ENCODE measurements around the gene DOCK10. TPM values are rescaled to one million over a fixed set of nuclear protein-coding genes. Genes with fewer than 3 reads are reported as not detected.
A peak's percentile ranks its signal among the peaks of the same experiment; 100 is the strongest.

DOCK10 gene
- polyA plus RNA-seq, 1 experiment, result 53.0 TPM

GRCh38 chr2:224757934-224758548 is 284.2 kb downstream of the DOCK10 start:
- Histone ChIP-seq H3K27me3 (ENCODE audit: control insufficient read depth, insufficient read depth, low read length) (no peaks in the 10 kb centered on the region), H3K27ac (ENCODE audit: low read depth, low read length) (no peak overlapping the region), H3K4me3 (ENCODE audit: low read depth, low read length) (no peak overlapping the region), H3K9me3 (ENCODE audit: control insufficient read depth, insufficient read depth, low read length) (peaks cover 13% of the 10 kb centered on the region; the same call in 1 of the 2 replicates)
- CTCF ChIA-PET, result interaction anchor here (2.2 kb wide), 1 partner anchor 20 kb away, joined by 10 read pairs; no protein-coding TSS in a partner anchor
- POLR2A ChIA-PET, result no interaction called here
- no peak for DNase-seq (ENCODE audit: low read depth, low spot score)
- TF ChIP-seq CTCF (IDR thresholded peaks at IDR 0.05; ENCODE audit: low read depth, low read length), result no peak

GRCh38 chr2:224753743-224754540 is 288.3 kb downstream of the DOCK10 start:
- TF ChIP-seq CTCF (IDR thresholded peaks at IDR 0.05; ENCODE audit: low read depth, low read length), result no peak
- no peak for DNase-seq (ENCODE audit: low read depth, low spot score)
- Histone ChIP-seq H3K27ac (ENCODE audit: low read depth, low read length) (no peak overlapping the region), H3K27me3 (ENCODE audit: control insufficient read depth, insufficient read depth, low read length) (no peaks in the 10 kb centered on the region), H3K4me3 (ENCODE audit: low read depth, low read length) (no peak overlapping the region), H3K9me3 (ENCODE audit: control insufficient read depth, insufficient read depth, low read length) (peaks cover 13% of the 10 kb centered on the region; the same call in 1 of the 2 replicates)
- ChIA-PET POLR2A (no interaction called here), CTCF (interaction anchor here (0.6 to 0.8 kb wide), 2 partner anchors 29 to 248 kb away, joined by 3 read pairs; no protein-coding TSS in a partner anchor)

DNA sequence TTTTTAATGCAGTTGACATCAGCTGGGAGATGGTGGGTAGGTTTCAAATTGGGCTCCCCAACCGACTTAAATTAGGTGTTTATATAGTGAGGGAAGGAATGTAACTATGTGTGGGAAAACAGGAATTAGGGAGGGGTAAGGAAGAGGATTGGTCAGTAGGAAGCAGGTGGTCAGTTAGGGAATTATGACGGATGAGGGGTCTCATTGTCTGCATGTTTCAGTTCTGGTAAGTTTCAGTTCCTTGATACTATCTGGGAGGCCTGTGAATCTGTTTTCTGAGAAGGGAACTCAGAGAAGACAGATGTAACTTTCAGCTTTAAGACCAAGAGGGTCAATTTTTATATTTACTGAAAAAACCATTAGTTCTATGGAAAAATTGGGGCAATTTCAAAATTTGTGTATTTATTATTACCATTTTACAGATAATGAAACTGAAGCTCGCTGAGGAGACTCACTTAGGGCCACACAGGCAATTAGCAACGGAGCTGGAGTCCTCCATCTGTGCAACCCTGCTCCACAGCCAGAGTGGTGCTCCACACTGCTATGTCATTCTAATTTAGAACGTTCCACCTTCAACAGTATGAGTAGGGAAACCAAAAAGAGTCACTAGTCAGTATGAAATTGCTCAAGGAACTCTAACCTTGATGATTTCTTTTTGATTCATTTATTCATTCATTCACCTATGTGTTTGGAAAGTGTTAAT is 290.1 kb downstream of the DOCK10 start:
- ChIA-PET CTCF (no interaction called here), POLR2A (no interaction called here)

GRCh38 chr2:224749136-224749535 is 293.1 kb downstream of the DOCK10 start:
- no peak overlapping the region for H3K4me3 ChIP-seq (ENCODE audit: low read depth, low read length)
- H3K27ac ChIP-seq (ENCODE audit: low read depth, low read length), result no peak overlapping the region
- 0 out of 2 replicates have a peak, but pooled peaks have one; percentile 20 for TF ChIP-seq CTCF (IDR thresholded peaks at IDR 0.05; ENCODE audit: low read depth, low read length)
- ChIA-PET POLR2A (no interaction called here), CTCF (no interaction called here)
- no peaks in the 10 kb centered on the region for H3K9me3 ChIP-seq (ENCODE audit: control insufficient read depth, insufficient read depth, low read length)
- DNase-seq (ENCODE audit: low read depth, low spot score), result no peak
- H3K27me3 ChIP-seq (ENCODE audit: control insufficient read depth, insufficient read depth, low read length), result no peaks in the 10 kb centered on the region

More for the DNA sequence above, 290.1 kb downstream of the DOCK10 start:
- Histone ChIP-seq H3K4me3 (ENCODE audit: low read depth, low read length) (no peak overlapping the region), H3K27ac (ENCODE audit: low read depth, low read length) (no peak overlapping the region), H3K27me3 (ENCODE audit: control insufficient read depth, insufficient read depth, low read length) (no peaks in the 10 kb centered on the region), H3K9me3 (ENCODE audit: control insufficient read depth, insufficient read depth, low read length) (peaks cover 1% of the 10 kb centered on the region; the same call in 1 of the 2 replicates)
- no peak for TF ChIP-seq CTCF (IDR thresholded peaks at IDR 0.05; ENCODE audit: low read depth, low read length)
- DNase-seq (ENCODE audit: low read depth, low spot score), result no peak
